Stimulated activated CD8-positive, alpha-beta memory T cell treated with anti-CD3 and anti-CD28 coated beads, Interleukin-4, amount 100 ng/mL, for 1 hour (primary cell): Measurements from ENCODE around the gene FAM240A.
"Not testable (repeated sequence)": the region's sequence is repeated elsewhere in the genome, so short reads cannot be mapped to it uniquely, and the experiment has no call there.

Experiments used
- DNase-seq, 2 donors: peaks; one replicate each; pipeline ENCODE4 v3.0.0-alpha.2; 2020; ENCODE audit warnings: low read depth in 2 of 2, low spot score in 1 of 2

The FAM240A gene

GRCh38 chr3:46612324-46612723, at the start of gene FAM240A:
Gene FAM240A, plus strand, starts transcription at chr3:46612525. Its CDS starts 159 bp downstream, at chr3:46612684.
- DNase-seq = no peak

DNA sequence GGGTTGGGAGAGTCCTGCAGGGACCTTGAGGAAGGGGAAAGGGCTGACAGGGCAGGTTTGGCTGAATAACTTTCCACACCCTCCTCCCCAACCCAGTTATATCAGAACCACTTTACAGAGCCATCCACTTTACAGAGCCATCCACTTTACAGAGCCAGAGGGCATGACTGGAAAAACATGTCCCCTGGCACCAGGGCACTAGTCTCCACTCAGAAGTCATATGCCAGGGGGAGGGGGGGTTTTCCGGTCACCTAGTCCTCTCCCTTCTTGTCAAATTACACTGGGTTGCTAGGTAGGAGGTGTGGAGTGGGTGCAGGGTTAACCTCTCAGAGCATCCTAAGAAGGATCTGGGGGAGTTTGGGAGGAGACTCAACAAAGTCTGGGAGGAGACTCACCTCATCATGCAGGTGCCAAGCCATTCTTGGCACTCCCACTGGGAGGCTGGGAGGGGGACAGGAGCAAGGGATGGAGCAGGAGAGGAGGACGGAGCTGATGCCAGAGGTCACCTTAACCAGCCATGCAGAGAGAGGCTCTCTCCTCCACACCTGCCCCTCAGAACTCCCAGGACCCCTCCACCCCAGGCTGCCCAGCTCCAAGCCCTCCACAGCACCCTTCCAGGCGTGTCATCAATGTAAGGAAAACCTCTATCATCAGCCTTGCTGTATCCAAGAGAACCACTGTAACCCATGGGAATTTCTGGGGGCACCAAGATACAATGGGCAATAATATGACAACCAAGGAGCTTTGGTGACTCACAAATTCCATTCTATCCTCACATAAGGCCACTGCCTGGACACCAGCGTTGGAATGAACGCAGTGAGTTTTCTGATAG, 47.9 kb upstream of the FAM240A start:
- DNase-seq = no peak

DNA sequence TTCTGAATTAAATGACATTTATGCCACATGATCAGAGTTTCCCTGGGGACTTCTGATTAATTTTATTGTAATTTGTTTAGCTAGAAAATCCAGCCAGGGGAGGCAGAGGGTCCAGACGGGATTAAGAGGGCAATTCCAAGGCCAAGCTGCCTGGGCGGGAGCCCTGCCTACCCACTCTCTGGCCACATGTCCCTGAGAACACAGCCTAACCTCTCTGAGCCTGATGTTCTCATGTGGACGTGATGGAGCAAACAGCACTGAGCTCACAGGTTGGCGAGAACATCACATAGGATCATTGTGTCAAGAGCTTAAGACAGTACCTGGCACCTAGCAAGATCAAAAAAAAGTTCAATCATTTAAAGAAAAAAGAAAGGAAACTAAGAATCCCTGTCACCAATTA, 47.2 kb upstream of the FAM240A start:
- DNase-seq = no peak

- DNase-seq = no peak
Observed at GRCh38 chr3:46565607-46566039, 46.7 kb upstream of the FAM240A start.

GRCh38 chr3:46566040-46566641, 46.2 kb upstream of the FAM240A start, which contains the start of gene LRRC2:
Gene LRRC2, minus strand, starts transcription at chr3:46566302. Its CDS starts 14,711 bp downstream, at chr3:46551591.
- no peak for DNase-seq

- DNase-seq = no peak
Observed at GRCh38 chr3:46571684-46572083, 40.6 kb upstream of the FAM240A start.

GRCh38 chr3:46573701-46574100, 38.6 kb upstream of the FAM240A start:
- no peak for DNase-seq

GRCh38 chr3:46574243-46574646, 38.1 kb upstream of the FAM240A start:
- no peak for DNase-seq

- DNase-seq = no peak
Observed at GRCh38 chr3:46574881-46575576, 37.3 kb upstream of the FAM240A start.

- no peak for DNase-seq
Observed at GRCh38 chr3:46575577-46576222, 36.6 kb upstream of the FAM240A start.

DNA sequence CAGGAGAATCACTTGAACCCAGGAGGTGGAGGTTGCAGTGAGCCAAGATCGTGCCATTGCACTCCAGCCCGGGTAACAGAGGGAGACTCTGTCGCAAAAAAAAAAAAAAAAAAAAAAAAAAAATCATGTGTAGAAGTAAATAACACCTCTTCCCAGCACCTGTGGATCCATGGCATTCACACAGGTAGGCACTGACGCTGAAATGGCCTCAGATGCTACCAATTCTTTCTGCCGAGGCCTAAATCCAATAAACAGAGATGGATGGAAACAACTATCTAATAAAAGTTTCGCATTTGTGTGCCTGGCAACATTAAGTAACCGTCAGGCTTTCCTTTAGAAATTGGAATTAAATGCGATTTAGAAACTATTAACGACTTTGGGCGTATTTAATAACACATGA, 35.9 kb upstream of the FAM240A start:
- no peak for DNase-seq

- DNase-seq = no peak
Observed at GRCh38 chr3:46576879-46577278, 35.4 kb upstream of the FAM240A start.

GRCh38 chr3:46577580-46578249, 34.6 kb upstream of the FAM240A start:
- DNase-seq = not testable (repeated sequence)

DNA sequence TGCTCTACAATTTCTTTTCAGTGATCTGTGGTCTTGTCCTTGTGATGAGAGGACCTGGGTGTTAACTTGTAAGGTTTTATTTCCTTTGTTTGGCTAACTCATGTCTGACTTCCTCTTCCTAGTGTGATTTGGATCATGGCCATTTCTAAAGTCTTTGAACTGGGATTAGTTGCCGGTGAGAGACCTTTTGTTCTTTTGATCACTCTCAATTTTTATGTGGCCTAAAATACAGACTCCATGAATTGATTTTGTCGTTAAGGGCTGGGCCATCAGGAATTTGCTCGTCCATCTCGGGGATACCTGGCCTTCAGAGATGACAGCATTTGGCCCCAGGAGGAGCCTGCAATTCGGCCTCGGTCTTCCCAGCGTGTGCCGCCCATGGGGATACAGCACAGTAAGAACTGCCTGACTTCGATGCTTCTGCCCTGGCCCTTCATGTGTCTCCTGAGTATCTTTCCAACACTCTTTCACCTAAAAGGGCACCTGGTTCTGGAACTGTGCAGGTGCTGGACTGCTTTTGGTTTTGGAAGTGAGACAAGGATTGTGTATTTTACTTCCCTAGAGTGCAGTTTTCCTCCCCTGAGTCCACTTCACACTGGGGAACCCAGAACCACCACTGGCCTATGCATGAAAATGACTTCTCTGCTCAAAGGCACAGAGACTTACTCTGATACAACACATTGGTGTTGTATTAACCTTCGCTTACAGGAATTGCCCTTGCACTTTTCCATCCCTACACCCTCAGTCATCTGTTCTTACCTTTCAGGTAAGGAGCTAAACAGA, 33.2 kb upstream of the FAM240A start:
- no peak for DNase-seq

DNA sequence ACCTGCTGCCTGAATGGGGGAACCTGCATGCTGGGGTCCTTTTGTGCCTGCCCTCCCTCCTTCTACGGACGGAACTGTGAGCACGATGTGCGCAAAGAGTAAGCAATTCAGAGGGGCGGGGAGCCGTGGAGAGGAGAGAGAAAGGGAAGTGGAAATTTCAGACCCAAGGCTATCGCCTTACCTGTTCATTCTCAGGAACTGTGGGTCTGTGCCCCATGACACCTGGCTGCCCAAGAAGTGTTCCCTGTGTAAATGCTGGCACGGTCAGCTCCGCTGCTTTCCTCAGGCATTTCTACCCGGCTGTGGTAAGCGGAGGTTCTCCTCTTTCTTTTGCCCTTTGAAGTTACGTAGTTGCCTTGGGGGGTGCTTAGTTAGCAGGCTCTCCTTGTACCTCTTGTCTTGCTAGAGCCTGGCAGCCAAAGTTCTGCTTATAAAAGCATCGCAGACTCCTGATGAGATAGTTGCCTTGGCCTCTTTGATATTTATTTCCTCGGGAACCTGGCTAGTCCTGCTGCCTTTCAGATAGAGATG, 32.5 kb upstream of the FAM240A start:
- DNase-seq = no peak

GRCh38 chr3:46580675-46581074, 31.6 kb upstream of the FAM240A start:
- no peak for DNase-seq

DNA sequence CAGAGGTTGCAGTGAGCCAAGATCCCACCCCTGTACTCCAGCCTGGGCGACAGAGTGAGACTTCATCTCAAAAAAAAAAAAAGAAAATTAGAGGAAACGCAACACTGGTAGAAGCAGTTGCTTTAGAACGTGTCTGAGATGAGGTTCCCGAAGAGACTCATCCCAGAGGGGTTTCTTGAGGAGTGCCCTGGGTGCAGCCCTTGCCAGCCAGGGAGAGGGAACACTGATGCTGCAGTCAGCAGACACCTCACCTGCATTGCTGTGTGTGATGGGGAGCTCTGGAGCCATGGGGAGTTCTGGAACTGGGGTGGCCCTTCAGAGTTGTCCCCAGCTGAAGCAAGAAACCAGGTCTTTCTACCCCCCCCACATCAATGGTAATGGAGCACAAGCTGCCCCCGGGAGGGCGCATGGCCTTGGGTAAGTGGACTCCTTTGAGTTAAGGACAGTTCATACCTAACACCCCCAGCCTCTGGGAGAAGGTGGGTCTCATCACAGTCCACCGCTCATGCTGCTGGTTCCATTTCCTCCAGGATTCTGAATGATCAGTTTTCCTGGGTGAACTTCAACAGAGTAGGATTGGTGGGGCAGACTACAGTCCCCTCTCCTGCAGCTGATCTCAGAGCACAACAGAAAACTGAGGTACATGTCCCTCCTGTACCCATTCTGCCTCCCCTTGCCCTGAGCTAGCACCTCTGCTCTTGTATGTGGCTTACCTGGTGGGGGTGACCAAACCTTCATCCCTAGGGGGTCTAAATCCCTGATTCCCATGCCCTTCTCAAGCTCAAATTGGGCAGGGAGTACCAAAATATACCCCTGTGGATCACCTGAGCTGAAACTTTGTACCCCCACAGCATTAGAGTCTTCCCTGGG, 27.5 kb upstream of the FAM240A start:
- no peak for DNase-seq

GRCh38 chr3:46585799-46586693, 26.3 kb upstream of the FAM240A start:
- no peak for DNase-seq
